Stimulated activated CD8-positive, alpha-beta memory T cell treated with anti-CD3 and anti-CD28 coated beads, Interleukin-15, amount 100 ng/mL, for 48 hours (primary cell): ENCODE measurements around the gene PPIG.
"Not testable (repeated sequence)": the region's sequence is repeated elsewhere in the genome, so short reads cannot be mapped to it uniquely, and the experiment has no call there.

Experiments
- DNase-seq, 2 donors: peaks; one replicate each; pipeline ENCODE4 v3.0.0-alpha.2; 2020; ENCODE audit warnings: low read depth in 2 of 2

Gene PPIG

DNA sequence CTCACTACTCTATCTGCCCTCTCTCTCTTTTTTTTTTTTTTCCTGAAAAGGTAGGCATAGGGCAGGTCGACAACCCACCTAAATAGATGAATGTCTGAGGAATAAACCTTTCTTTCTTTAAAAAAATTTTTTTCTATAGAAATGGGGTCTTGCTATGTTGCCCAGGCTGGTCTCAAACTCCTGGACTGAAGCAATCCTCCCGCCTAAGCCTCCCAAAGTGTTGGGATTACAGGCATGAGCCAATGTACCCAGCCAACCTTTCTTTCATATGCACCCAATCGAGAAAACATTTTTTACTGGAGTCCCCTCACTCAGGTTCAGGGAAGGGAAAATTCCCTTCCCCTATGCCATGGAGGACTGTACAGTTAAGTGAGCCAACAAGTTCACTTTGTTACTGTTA is 79.1 kb downstream of the PPIG start:
- DNase-seq = no peak

GRCh38 chr2:169664600-169664977 is 80.4 kb downstream of the PPIG start:
- DNase-seq = no peak

- DNase-seq = no peak
These were observed 81.1 kb downstream of the PPIG start for GRCh38 chr2:169664978-169665930.

GRCh38 chr2:169667583-169667982 is 83.4 kb downstream of the PPIG start:
- no peak for DNase-seq

GRCh38 chr2:169670215-169670651 is 86.1 kb downstream of the PPIG start:
- no peak for DNase-seq

DNA sequence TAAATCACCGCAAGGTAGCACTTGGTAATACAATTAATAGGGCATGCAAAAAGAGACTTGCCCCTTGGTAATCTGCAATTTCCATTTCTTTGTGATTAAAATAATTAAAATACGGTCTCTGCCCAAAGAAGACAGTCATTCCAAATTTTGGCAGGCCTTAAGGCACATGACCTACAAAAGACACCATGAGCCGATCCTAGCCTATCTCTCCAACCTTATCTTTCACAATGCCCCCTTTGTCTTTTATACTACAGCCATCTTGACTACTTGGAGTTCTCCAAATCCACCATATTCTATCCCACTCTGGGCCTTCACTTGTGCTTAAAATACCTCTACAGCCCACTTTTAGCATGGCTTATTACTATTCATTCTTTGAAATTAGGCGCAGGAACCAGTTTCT is 86.8 kb downstream of the PPIG start:
- no peak for DNase-seq

GRCh38 chr2:169672406-169672805 is 88.3 kb downstream of the PPIG start:
- no peak for DNase-seq

DNA sequence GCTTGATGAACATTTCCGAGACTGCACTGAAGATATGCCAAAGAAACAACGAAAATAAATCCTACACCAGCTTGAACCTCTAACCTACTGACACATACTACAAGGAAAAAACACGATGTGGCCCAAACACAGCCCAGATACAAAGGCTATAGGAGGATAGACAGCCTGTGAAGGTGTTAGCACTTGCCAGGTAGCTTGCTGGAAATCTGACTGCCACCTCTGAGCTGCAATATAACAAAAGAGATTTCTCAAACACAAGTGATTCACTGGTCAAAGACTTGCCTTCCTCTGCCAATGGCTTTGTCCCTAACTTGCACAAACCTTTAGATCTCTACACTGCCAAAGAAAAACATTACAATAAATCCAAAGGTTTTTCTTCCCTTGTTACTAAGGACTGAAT is 89.0 kb downstream of the PPIG start:
- DNase-seq = no peak

DNA sequence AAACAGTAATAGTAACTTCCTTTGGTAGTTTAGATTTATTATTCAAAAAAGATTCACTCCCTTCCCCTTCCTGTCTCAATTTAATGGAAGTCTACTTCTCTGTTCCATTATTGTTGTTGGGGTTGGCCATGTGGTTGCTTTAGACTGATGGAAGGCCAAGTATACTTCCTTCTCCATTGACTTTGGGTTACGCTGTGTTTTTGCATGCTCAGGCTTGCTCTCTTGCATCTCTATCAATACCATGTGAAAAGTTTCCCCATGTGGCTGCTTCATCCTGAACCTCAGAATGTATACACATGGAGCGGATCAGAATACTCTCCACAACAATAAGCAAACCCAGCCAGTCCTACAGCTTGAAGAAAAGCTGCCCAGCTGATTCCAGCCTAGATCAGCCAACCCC is 89.8 kb downstream of the PPIG start:
- DNase-seq = no peak

- DNase-seq = no peak
These were observed 92.2 kb downstream of the PPIG start for GRCh38 chr2:169676357-169676756.

DNA sequence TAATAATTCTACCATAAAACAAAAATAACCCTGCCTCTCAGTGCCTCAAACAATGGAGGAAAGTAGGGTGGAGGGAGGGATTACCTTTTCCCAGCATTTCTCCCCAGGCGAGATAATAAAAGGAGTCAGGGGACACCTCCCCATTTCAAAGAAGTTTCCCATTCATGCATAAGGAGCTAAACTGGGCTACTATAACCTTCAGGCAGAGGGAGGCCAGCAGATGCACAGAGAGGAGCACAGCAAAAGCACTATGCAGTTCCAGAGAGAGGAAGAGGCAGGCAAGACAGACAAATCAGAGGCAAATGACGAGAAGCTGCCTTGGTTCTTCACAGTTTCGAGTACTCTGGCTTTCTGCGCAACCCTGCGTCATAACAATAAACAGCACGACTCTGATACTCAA is 92.7 kb downstream of the PPIG start:
- no peak for DNase-seq

DNA sequence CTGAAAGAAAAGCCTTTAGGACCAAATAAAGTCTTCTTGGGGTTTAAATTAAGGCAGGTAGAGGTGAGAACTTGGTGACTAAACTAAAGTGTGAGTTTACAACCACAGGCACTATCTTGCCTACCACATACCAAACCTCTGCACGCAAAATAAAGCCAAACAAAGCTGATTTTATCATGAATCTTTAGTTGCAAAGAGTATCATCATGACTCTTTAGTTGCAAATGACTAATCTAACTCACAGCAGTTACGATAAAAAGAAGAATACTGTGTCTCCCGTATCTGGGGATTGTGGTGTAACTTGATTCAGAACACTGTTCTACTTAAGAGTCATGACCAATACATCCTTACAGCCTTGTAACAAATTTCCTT is 98.9 kb downstream of the PPIG start:
- DNase-seq = peak in 1 of 2 donors; percentile 3

GRCh38 chr2:169683425-169684134 is 99.4 kb downstream of the PPIG start:
- DNase-seq = no peak

- DNase-seq = no peak
These were observed 100.0 kb downstream of the PPIG start for GRCh38 chr2:169684135-169684565.

GRCh38 chr2:169684712-169685111 is 100.6 kb downstream of the PPIG start:
- DNase-seq = not testable (repeated sequence)

DNA sequence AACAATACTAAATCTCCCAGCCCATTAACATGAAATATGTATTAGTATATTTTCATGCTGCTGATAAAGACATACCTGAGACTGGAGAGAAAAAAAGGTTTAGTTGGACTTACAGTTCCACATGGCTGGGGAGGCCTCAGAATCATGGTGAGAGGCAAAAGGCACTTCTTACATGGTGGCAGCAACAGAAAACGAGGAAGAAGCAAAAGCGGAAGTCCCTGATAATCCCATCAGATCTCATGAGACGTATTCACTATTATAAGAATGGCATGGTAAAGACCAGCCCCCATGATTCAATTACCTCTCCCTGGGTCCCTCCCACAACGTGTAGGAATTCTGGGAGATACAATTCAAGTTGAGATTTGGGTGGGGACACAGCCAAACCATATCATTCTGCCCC is 102.7 kb downstream of the PPIG start:
- not testable (repeated sequence) for DNase-seq

DNA sequence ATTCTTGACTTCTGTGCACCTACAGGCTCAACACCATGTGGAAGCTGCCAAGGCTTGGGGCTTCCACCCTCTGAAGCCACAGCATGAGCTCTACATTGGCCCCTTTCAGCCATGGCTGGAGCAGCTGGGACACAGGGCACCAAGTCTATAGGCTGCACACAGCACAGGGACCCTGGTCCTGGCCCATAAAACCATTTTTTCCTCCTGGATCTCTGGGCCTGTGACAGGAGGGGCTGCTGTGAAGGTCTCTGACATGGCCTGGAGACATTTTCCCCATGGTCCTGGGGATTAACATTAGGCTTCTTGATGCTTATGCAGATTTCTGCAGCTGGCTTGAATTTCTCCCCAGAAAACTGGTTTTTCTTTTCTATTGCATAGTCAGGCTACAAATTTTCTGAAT is 103.8 kb downstream of the PPIG start:
- not testable (repeated sequence) for DNase-seq

- no peak for DNase-seq
These were observed 106.8 kb downstream of the PPIG start for GRCh38 chr2:169690958-169691357.
